SU-DHL-6 (cell line): ENCODE data around the gene RFC1.

Source experiments
- EZH2phosphoT487 ChIP-seq: fragments of 200-600 bp; sonication (generic), shearing (Covaris generic); conservative IDR thresholded peaks from 2 replicates; pipeline ENCODE4 v1.6.1; 2018; ENCODE audit warnings: mild to moderate bottlenecking, antibody characterized with exemption, low read length, moderate library complexity, mixed read lengths
- TF ChIP-seq, protein P1 (sequence below): fragments of 200-600 bp; sonication (generic); IDR thresholded peaks from one replicate; pipeline ENCODE4 v1.5.1; 2017; ENCODE audit warnings: antibody characterized with exemption, mild to moderate bottlenecking, low read length, moderate library complexity; ENCODE audit not compliant: insufficient read depth, poor library complexity, severe bottlenecking

DNA sequence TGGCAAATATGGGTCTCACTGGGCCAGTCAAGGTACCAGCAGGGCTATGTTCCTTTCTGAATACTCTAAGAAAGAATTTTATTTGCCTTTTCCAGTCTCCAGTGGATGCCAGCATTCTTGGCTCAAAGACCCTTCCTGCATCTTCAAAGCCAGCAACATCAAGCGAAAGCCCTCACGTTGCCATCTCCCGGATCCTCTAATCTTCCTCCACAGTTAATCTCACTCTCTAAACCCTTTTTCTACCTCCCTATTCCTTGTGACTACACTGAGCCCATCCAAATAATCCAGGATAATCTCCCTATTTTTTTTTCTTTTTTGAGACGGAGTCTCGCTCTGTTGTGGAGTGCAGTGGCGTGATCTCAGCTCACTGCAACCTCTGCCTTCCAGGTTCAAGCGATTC lies 23.4 kb downstream of the RFC1 start:
- TF ChIP-seq, protein P1, sequence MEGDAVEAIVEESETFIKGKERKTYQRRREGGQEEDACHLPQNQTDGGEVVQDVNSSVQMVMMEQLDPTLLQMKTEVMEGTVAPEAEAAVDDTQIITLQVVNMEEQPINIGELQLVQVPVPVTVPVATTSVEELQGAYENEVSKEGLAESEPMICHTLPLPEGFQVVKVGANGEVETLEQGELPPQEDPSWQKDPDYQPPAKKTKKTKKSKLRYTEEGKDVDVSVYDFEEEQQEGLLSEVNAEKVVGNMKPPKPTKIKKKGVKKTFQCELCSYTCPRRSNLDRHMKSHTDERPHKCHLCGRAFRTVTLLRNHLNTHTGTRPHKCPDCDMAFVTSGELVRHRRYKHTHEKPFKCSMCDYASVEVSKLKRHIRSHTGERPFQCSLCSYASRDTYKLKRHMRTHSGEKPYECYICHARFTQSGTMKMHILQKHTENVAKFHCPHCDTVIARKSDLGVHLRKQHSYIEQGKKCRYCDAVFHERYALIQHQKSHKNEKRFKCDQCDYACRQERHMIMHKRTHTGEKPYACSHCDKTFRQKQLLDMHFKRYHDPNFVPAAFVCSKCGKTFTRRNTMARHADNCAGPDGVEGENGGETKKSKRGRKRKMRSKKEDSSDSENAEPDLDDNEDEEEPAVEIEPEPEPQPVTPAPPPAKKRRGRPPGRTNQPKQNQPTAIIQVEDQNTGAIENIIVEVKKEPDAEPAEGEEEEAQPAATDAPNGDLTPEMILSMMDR, result no peak
- no peak for TF ChIP-seq EZH2phosphoT487
